Measurements from ENCODE around the gene NKX2-1.
"Not testable (repeated sequence)": the region's sequence is repeated elsewhere in the genome, so short reads cannot be mapped to it uniquely, and the experiment has no call there.

The NKX2-1 gene

DNA sequence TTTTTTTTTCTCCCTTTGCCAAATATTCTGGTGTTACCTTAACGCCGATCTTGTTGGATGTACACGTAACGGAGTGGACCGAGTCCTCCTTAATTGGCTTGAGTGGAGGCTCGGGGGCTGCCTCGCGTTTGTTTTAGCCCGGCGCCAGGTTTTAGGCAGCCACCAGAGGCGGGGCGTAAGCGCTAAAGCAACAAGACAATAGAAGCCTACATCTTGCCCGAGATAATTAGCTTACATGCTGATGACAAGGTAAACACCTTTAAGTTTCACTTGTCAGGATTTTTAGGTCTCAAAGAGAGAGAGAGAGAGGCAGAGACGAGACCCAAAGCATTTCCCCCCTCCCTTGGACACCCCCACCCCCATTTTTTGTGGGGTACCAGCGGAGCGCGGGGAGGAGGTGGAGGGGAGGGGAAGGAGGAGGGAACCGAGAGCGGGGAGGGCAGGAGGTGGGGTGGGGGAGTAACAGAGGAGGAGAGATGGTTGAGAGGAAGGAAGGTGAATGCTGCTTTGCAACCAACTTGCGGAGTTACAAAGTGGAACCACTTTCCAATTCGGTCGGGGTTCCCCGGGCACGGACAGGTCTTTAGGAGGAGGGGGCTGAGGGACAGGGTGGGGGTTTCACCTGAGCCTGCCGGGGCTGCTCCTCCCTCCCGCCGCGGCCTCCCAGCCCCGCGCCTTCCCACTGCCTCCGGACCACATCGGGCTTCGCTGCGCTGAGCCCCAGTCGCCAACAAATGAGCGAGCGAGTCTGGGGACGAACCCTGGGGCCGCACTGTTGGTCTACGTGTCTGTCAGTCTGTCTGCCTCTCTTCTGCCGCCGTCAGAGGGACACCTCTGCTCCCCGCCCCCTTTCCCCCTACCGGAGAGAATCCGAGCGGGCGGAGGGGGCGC, at the start of gene NKX2-1:
TSS of gene NKX2-1 (minus strand) at position 802 of the 891 bp plus-strand sequence. CDS start at position 699, 103 bp downstream.
- DNase-seq (ENCODE audit: low read depth) = no peak

GRCh38 chr14:36556811-36557433, 36.9 kb upstream of the NKX2-1 start:
- no peak for DNase-seq (ENCODE audit: low read depth)

GRCh38 chr14:36555998-36556743, 36.1 kb upstream of the NKX2-1 start:
- DNase-seq (ENCODE audit: low read depth) = no peak

- DNase-seq (ENCODE audit: low read depth) = no peak
Observed at GRCh38 chr14:36553656-36554260, 33.7 kb upstream of the NKX2-1 start.

GRCh38 chr14:36550899-36551298, 30.9 kb upstream of the NKX2-1 start:
- no peak for DNase-seq (ENCODE audit: low read depth)

GRCh38 chr14:36544280-36544679, 24.2 kb upstream of the NKX2-1 start:
- DNase-seq (ENCODE audit: low read depth) = not testable (repeated sequence)

DNA sequence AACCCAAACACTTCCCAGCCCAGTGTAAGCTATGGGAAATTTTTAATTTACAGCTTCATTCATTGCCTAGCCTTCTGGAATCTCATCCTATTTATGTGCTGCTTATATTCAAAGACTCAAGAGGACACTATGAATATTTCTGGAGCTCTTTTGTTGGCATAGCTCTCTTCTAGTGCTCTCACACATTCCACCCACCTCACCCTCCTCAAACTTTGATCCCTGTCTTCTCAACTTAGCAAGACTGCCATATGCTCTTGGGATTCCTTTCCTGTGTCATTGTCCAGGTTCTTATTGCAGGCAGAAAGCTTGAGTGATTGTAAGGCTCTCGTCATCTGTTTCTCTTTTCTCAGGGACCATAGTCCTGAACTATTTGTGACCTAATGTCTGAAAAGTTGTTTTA, 18.0 kb upstream of the NKX2-1 start:
- no peak for DNase-seq (ENCODE audit: low read depth)

GRCh38 chr14:36529062-36529461, 9.0 kb upstream of the NKX2-1 start:
- no peak for DNase-seq (ENCODE audit: low read depth)

DNA sequence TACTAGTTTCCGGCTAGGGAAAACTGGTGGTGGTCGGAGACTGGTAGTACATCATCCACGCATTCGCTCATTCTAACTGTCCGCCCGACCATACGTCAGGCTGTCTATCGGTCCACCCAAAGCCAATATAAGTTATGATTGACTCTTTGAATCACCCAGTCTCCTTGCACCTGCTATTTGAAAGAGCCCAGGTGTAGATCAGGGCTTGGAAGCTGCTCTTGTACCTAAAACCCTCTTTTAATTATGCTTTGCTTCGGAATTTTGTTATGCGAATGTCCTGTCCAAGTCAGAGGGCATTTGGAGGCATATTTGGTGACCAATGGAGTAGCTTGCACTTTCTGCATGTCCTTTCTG, 5.7 kb upstream of the NKX2-1 start:
- DNase-seq (ENCODE audit: low read depth) = no peak

GRCh38 chr14:36524874-36525745, 5.1 kb upstream of the NKX2-1 start:
- no peak for DNase-seq (ENCODE audit: low read depth)

GRCh38 chr14:36524220-36524837, 4.3 kb upstream of the NKX2-1 start:
- no peak for DNase-seq (ENCODE audit: low read depth)

DNA sequence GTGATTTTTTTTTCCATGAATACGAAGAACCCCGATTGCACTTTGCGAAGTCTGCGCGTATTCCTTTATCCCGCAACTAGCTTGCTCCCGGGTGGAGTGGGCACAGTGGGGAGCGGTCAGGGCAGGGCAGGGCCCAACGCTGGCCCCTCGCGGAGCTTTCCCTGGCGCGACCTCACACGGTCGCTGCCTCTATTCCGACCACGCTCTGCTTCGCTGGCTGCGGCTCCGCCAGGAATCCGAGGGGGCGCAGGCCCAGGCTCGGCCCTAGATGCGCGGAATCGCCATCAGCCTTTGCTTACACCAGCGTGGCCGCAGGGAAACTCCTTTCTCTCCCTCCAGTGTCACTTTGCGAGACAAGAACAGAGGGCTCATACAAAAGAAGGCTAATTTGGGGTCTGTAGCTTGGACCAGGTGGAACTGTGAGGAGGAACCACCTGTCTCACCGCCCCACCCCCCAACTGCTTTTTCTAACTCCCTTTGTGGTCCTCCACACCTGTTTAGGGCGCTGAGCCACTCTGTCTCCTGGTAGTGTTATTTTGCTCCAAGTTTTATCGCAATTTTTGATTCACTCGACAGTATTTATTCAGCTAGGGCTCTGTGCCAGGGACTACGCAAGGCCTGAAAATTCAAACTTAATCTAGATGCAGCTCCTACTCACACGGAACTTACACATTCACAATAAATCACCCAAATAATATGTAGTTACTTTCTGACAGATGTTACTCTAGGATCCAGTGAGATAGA, 3.1 kb upstream of the NKX2-1 start:
- DNase-seq (ENCODE audit: low read depth) = no peak

DNA sequence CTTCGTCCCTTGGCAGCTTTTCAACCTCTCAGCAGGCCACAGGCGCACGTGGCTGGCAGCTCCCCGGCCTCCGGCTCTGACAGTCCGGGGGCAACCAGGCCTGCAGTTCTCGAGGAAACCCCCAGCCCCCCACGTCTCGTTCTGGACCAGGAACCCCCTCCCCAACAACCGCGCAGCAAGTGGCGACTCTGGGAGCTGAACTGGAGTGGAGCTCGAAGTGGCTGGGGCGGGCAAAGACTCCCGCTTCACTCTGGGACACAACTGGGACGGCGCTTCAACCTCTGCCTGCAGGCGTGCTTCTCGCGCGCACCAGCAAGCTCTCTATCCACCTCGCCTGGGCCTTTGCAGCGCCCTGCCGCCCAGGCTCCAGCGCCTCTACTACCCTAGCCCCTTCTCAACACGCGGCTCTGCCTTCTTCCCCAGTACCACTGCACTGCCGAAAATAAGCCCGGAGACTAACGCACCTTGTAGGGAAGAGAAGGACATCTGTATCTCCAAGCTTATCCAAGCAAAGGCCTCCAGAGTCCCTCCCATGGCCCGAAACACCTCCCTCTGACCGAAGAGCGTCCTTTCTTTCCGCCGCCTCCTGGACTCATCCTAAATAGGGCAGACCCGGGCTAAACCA, 2.4 kb upstream of the NKX2-1 start:
- no peak for DNase-seq (ENCODE audit: low read depth)

DNA sequence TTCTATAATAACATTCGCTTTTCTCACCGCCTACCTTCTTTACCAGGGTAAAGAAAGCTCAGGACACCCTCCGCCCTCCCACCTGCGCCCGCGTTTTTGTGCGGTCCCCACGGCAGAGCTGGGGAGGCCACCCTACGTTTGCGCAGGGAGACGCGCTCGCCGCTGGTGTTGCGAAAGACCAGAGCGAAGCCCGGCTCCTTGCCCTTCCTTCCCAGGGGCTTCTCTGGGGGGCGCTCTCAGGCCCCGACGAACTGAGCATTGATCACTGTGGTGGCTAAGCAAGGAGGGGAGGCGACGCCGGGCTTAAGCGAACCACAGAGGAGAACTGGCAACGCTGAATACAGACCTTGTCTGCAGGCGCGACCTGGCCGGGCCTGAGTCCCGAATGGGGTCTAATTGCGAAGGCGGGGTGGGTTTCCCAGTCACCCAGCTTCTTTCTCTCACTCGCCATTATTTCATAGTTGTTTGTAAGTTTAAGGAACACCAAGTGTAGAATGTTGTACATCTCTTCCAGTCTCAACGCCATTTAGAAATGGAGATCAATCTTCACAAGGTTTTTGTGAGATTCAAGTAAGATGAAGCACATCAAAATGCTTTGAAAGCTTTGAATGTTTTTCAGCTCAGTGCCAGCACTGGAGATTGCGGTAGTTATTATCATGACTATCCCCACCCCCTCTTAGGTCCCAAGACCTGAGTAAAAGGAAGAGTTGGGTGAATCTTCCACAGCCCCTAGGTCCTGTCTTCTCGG, 1.7 kb upstream of the NKX2-1 start:
- DNase-seq (ENCODE audit: low read depth) = no peak

GRCh38 chr14:36520601-36521525, 831 bp upstream of the NKX2-1 start:
- DNase-seq (ENCODE audit: low read depth) = no peak

DNA sequence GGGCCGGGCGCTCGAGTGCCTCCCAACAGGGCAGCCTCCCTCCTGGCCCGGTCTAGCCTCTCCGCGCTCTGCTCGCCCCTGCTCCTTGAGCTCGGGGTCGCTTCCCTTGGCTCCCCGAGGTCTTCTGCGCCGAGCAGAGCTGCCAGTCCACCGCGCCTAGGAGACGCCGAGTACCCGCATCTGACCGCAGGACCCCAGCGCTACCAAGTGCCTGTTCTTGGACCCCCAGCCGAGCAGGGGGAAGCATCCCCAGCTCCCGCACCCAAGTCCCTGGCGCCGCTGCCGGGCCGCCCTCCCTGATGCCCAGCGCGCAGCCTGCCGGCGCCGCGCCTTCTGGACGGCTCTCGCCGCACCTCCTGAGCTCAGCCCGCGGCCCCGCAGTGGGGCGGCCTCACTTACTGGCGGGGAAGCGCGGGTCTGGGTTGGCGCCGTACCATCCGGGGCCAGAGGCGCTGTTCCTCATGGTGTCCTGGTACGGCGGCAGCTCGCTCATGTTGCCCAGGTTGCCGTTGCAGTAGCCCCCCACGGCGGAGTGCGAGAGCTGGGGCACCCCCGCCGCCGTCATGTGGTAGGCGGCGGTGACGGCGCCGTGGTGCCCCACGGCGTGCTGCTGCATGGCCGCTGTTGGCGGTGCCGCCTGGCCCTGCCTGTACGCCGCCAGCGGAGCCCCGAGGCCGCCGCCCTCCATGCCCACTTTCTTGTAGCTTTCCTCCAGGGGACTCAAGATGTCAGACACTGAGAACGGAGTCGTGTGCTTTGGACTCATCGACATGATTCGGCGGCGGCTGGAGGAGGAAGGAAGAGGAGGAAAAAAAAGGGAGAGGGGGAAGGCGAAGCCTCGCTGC, 1.2 kb downstream of the NKX2-1 start:
- no peak for DNase-seq (ENCODE audit: low read depth)

DNA sequence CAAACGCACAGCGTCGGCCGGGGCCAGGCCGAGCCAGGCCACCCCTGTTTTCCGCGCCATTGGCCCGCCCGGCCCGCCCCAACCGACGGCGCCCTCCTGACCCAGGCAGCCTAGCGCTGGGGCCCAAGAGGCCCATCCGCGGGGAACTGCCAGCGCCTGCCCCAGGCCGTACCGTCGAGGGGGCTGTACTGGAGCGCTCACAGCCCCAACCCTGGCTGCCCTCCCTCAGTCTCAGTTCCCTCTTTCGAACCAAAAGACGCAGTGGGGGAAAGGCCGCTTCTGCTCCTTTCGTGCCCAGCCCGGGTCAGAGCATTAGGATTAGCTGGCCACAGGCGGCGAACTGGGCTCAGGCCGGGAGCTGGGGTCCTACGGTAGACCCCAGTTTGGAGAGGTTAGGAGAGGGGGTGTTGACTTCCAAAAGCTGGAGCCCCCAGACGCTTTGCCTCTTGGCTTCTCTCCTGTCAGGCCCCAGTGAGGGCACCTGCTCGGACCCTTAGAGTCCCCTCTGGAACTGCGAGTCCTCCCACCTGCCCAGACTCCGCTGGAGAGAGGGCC, 1.9 kb downstream of the NKX2-1 start:
- no peak for DNase-seq (ENCODE audit: low read depth)

All from activated gamma-delta T cell treated with anti-CD3 and anti-CD28 coated beads, Interleukin-2, amount 50 U/mL, for 16 hours (primary cell).